Activated naive CD4-positive, alpha-beta T cell treated with anti-CD3 and anti-CD28 coated beads, Interleukin-2, amount 10 ng/mL, durations not matched to agents 7 days and 5 days (primary cell): ENCODE data around the gene PTPRS.

ENCODE experiments used
- CTCF ChIA-PET: fragments of 350-600 bp; sonication (Branson Sonifier 250); formaldehyde crosslinking; loops from one replicate; lab custom pipeline; 2021; ENCODE audit warnings: antibody characterized with exemption; lab: Charles Lee
- DNase-seq: peaks from one replicate; pipeline ENCODE4 v3.0.0-alpha.2; 2020
- H3K27ac Mint-ChIP-seq: one replicate; pipeline ENCODE4 v1.8.0; 2021; ENCODE audit warnings: mild to moderate bottlenecking, moderate library complexity, mixed read lengths
- H3K27me3 Mint-ChIP-seq: one replicate; pipeline ENCODE4 v1.8.0; 2021; ENCODE audit warnings: mild to moderate bottlenecking, mixed read lengths
- H3K36me3 Mint-ChIP-seq: one replicate; pipeline ENCODE4 v1.8.0; 2021; ENCODE audit warnings: mixed read lengths
- H3K4me1 Mint-ChIP-seq: one replicate; pipeline ENCODE4 v1.8.0; 2021; ENCODE audit warnings: mixed read lengths
- H3K4me3 Mint-ChIP-seq: one replicate; pipeline ENCODE4 v1.8.0; 2021; ENCODE audit warnings: mild to moderate bottlenecking, moderate library complexity, mixed read lengths
- H3K9me3 Mint-ChIP-seq: one replicate; pipeline ENCODE4 v1.8.0; 2021; ENCODE audit warnings: mixed read lengths

The PTPRS gene

DNA sequence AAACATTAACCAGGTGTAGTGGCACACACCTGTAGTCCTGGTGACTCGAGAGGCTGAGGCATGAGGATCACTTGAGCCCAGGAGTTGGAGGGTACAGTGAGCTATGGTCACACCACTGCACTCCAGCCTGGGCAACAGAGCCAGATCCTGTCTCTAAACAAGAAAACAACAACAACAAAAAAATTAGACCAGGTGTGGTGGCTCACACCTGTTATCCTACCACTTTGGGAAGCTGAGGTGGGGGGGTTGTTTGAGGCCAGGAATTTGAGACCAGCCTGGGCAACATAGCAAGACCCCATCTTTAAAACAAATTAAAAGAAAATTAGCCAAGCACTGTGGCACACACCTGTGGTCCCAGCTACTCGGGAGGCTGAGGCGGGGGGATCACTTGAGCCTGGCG lies 20.8 kb upstream of the PTPRS start:
- H3K9me3 Mint-ChIP-seq, result no peaks in the 10 kb centered on the region
- H3K27ac Mint-ChIP-seq, result no peak overlapping the region
- CTCF ChIA-PET, result no interaction called here
- no peaks in the 10 kb centered on the region for H3K4me1 Mint-ChIP-seq
- no peaks in the 10 kb centered on the region for H3K36me3 Mint-ChIP-seq
- H3K4me3 Mint-ChIP-seq, result no peak overlapping the region
- H3K27me3 Mint-ChIP-seq, result no peaks in the 10 kb centered on the region
- DNase-seq, result no peak

DNA sequence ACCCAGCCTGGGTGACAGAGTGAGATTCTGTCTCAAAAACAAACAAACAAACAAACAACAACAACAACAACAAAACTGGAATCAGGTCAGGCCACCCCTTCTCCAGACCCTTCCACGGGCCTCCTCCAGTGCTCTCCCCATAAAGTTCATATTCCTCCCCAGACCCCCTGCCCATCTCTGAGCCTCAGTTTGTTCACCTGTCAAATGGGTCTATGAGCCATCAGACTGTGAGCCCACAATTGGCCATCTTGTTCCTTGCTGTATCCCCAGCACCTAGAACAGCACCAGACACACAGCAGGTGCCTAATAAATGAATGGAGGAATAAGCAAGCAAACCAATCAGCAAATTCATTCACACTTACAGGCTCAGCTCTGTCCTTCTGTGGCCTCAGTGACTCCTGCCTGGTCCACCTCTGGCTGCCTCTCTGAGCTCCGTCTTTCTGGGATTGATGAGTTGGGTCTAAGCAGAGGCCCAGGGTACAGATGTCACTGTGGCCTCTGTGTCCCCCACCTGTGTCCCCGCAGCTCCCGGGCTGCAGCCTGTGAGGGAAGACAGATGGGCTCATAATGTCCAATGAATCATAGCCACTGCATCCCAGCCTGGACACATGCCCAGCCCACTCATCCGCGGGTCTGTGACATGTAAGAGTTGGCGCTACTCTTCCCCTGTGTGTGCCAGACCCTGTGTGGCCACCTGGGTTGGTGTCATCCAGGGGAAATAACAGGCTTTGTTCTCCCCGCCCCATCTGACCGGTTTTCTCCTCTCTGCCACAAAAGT lies 19.6 kb upstream of the PTPRS start:
- Mint-ChIP-seq H3K4me3 (no peak overlapping the region), H3K36me3 (no peaks in the 10 kb centered on the region), H3K27ac (no peak overlapping the region), H3K27me3 (no peaks in the 10 kb centered on the region), H3K9me3 (no peaks in the 10 kb centered on the region), H3K4me1 (no peaks in the 10 kb centered on the region)
- no peak for DNase-seq
- CTCF ChIA-PET, result no interaction called here

DNA sequence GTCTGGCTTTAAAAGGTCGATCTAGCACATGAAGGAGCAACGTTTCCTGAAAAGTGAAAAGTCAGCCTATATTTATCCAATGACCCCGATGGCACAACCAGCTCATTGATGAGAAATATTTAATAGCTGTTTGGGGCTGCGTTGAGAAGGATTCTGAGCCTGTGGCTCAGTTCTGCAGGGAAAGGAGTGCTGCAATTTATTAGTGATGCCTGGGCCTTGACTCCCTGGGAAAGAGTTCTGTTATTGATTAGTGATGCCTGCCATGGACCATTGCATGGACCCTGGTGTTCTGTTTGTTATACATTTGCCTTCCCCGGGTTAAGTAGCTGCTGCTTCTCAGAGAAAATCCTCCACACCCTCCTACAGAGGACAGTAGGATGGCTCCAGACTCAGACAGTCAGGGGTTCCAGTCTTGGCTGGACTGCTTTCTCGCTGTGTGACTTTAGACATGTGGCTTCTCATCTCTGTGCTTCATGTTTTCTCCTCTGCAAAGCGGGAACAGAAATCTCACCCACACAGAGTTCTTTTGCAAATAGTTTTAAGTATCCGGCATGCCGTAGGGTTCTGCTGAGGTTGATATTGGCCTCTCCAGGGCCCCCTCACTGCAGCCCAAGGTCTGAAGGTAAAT lies 17.7 kb upstream of the PTPRS start:
- CTCF ChIA-PET, result no interaction called here
- Mint-ChIP-seq H3K9me3 (no peaks in the 10 kb centered on the region), H3K27me3 (peaks cover 5% of the 10 kb centered on the region), H3K4me1 (no peaks in the 10 kb centered on the region), H3K36me3 (no peaks in the 10 kb centered on the region), H3K27ac (no peak overlapping the region), H3K4me3 (no peak overlapping the region)
- no peak for DNase-seq

DNA sequence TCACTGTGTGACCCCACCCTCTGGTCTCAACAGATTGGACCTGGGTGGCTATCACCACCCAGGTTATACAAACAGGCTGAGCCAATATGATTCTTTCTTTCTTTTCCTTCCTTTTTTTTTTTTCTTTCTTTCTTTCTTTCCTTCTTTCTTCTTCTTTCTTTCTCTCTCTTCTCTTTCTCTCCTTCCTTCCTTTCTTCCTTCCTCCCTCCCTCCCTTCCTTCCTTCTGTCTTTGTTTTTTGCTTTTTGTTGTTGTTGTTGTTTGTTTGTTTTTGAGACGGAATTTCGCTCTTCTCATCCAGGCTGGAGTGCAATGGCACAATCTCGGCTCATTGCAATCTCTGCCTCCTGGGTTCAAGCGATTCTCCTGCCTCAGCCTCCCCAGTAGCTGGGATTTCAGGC lies 17.0 kb upstream of the PTPRS start:
- H3K27me3 Mint-ChIP-seq, result peaks cover 5% of the 10 kb centered on the region
- no peaks in the 10 kb centered on the region for H3K9me3 Mint-ChIP-seq
- no peak for DNase-seq
- no peaks in the 10 kb centered on the region for H3K4me1 Mint-ChIP-seq
- no peak overlapping the region for H3K4me3 Mint-ChIP-seq
- no peaks in the 10 kb centered on the region for H3K36me3 Mint-ChIP-seq
- CTCF ChIA-PET, result no interaction called here
- no peak overlapping the region for H3K27ac Mint-ChIP-seq

DNA sequence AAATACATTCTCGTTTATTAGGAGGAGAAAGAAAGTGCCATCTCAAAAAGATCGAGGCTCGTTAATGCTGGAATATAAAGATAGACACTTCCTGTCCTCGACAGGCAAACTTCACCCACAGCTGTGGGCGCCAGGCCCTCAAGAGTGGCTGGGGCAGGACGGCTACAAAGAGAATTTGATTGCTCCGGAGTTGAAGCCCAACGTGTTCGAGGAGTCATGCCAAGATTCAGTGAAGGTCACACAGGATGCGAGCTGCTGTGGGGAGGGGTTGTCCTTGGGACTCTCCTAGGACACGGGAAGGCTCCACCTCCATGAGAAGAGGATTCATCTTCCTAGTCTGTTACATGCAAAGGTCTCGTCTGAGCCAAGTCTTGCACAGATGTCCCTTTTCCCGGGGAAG lies 16.3 kb upstream of the PTPRS start:
- Mint-ChIP-seq H3K27me3 (peaks cover 8% of the 10 kb centered on the region), H3K36me3 (no peaks in the 10 kb centered on the region), H3K4me3 (no peak overlapping the region), H3K27ac (no peak overlapping the region), H3K4me1 (no peaks in the 10 kb centered on the region), H3K9me3 (no peaks in the 10 kb centered on the region)
- CTCF ChIA-PET, result no interaction called here
- no peak for DNase-seq

DNA sequence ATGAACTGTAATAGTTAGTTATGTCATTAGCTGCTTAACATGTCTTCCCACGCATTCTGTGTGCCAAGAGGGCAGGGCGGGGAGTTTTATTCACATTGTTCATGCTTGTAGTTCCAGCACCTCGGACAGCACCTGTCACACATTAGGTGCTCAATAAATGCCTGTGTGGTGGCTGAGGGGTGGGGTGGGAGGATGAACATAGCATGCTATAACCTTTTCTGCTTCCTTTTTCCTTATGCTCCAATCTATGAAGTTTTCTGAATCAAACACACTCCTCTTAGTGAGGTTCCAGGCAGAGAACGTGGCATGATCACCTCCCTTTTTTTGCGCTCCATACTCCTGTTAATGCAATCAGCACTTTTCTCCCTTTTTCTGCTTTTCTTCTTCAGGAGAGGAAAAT lies 15.8 kb upstream of the PTPRS start:
- H3K4me1 Mint-ChIP-seq, result no peaks in the 10 kb centered on the region
- no peak for DNase-seq
- peaks cover 10% of the 10 kb centered on the region for H3K27me3 Mint-ChIP-seq
- H3K4me3 Mint-ChIP-seq, result no peak overlapping the region
- no peaks in the 10 kb centered on the region for H3K36me3 Mint-ChIP-seq
- no peaks in the 10 kb centered on the region for H3K9me3 Mint-ChIP-seq
- no peak overlapping the region for H3K27ac Mint-ChIP-seq
- CTCF ChIA-PET, result no interaction called here

DNA sequence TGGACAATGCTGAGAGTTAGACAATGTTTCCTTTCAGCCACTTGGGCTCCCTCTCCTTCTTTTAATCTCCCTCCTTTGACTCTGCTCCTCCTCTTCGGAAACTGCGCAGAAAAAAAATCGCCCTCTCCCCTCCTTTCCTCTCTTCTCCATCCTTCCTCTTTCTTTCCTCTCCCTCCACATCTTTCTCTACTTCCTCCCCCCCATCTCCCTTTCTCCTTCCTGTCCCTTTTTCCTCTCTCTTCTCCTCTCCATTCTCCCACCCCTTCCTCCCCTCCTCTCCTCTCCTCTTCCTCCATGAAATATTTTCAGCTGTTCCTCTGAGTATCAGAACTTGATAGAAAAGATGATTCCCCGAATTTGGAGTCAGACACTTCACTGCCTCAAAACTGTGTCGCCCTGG lies 15.1 kb upstream of the PTPRS start:
- DNase-seq, result no peak
- no peaks in the 10 kb centered on the region for H3K36me3 Mint-ChIP-seq
- no peak overlapping the region for H3K27ac Mint-ChIP-seq
- H3K4me1 Mint-ChIP-seq, result no peaks in the 10 kb centered on the region
- no peak overlapping the region for H3K4me3 Mint-ChIP-seq
- H3K9me3 Mint-ChIP-seq, result no peaks in the 10 kb centered on the region
- CTCF ChIA-PET, result no interaction called here
- peaks cover 10% of the 10 kb centered on the region for H3K27me3 Mint-ChIP-seq

DNA sequence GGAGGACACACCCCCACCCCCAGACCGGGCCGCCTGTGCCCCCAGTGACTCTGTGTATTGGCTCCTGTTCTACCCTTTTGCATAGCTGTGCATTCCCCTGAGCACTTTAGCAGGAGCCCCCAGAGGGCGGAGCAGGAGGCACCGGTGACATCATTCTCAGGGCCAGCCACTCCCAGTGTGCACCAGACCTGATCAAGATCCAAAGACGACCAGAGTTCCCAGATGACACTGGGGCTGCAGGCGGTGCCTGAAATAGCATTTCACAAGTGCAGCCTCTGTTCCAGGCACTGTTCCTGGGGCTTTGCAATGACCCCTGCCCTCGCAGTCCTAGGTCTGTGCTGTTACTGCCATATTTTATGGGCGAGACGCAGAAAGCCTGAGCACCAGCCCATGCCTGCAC lies 14.5 kb upstream of the PTPRS start:
- Mint-ChIP-seq H3K27me3 (peaks cover 10% of the 10 kb centered on the region), H3K36me3 (no peaks in the 10 kb centered on the region), H3K4me3 (no peak overlapping the region), H3K9me3 (no peaks in the 10 kb centered on the region), H3K27ac (no peak overlapping the region), H3K4me1 (no peaks in the 10 kb centered on the region)
- CTCF ChIA-PET, result no interaction called here
- no peak for DNase-seq

DNA sequence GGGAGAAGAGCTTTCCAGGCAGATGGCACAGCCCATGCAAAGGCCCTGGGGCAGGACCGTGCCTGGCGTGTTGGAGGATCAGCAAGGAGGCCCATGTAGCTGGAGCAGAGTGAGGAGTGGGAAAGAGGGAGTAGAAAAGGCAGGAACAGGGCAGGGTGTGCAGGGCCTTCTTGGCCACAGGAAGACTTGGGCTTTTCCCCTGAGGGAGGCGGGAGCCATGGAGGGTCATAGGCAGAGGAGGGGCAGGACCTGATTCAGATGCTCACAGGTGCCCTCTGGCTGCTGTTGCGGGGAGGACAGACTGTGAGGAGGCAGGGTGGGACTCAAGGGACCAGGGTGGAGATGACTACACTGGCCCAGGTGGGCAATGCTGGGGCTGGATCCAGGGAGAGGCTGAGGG lies 13.8 kb upstream of the PTPRS start:
- no peaks in the 10 kb centered on the region for H3K36me3 Mint-ChIP-seq
- peaks cover 10% of the 10 kb centered on the region for H3K27me3 Mint-ChIP-seq
- no peak overlapping the region for H3K27ac Mint-ChIP-seq
- no peaks in the 10 kb centered on the region for H3K9me3 Mint-ChIP-seq
- H3K4me1 Mint-ChIP-seq, result no peaks in the 10 kb centered on the region
- CTCF ChIA-PET, result interaction anchor here (0.6 kb wide), 1 partner anchor 613 kb away, joined by 3 read pairs; no protein-coding TSS in a partner anchor
- no peak for DNase-seq
- no peak overlapping the region for H3K4me3 Mint-ChIP-seq

DNA sequence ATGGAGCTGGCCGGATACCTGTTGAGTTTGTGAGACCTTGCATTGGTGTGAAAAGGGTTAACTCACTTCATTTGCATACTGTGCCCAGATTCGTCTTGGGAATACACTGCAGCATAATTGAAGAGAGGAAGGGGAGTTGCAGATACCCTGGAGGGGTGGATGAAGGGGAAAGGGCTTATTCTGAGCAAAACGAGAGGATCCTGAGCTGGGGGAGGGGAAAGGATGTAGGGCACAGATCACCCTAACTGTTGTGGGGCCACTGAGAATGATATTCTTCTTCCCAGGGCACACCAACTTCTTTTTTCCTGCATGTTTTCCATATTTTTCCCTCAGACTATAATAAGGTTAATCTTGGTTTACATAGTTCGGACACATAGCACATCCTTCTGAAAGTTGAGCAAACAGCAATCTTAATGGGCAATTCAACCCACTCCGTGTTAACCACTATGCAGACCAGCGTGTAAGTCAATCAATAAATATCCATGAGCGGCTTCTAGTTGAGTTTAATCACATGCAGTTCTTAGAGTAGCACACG lies 11.7 kb upstream of the PTPRS start:
- Mint-ChIP-seq H3K4me3 (no peak overlapping the region), H3K4me1 (no peaks in the 10 kb centered on the region), H3K27ac (no peak overlapping the region), H3K27me3 (peaks cover 10% of the 10 kb centered on the region), H3K36me3 (no peaks in the 10 kb centered on the region), H3K9me3 (no peaks in the 10 kb centered on the region)
- CTCF ChIA-PET, result no interaction called here
- DNase-seq, result no peak

DNA sequence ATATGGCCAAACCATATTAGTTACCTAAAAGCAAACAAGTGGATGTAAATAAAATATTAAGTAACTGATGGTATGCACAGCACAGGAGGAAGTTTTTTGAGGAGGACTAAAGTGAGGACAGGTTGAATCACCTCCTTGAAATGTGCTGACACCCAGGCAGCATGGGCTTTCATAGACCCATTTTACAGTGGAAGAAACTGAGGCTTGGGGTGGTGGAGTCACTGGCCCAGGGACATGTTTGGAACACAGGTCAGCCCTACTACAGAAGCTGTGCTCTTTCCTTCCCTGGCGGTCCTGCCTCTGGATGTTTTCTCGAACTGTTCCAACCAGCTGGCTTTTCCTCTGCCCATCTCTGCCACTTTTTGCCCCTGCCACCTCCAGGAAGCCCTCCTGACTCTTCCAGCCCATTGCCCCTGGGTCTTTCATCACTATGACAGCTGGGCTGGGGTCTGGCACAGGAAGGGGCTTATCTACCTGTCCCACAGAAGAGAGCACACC lies 11.2 kb upstream of the PTPRS start:
- no peaks in the 10 kb centered on the region for H3K9me3 Mint-ChIP-seq
- H3K4me3 Mint-ChIP-seq, result no peak overlapping the region
- no peak overlapping the region for H3K27ac Mint-ChIP-seq
- no peaks in the 10 kb centered on the region for H3K36me3 Mint-ChIP-seq
- no peak for DNase-seq
- CTCF ChIA-PET, result no interaction called here
- peaks cover 10% of the 10 kb centered on the region for H3K27me3 Mint-ChIP-seq
- no peaks in the 10 kb centered on the region for H3K4me1 Mint-ChIP-seq

DNA sequence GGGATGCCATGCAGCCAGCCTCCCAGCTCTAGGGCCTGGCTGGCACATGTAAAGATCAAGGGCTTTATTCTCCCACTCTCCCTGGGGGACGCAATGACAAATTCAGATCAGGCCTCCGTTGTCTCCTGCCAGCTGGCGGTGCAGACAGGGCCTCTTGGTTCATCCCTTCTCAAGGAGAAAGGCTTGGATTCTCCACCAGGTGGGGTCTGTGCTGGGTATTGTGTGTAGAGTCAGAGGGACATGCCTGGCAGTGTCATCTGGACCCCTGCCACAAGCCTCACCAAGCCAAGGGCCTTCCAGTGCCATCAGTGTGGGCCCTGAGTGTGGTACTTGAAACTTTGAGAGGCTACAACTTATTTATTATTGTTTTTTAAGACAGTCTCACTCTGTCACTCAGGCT lies 8.4 kb upstream of the PTPRS start:
- no peak overlapping the region for H3K4me3 Mint-ChIP-seq
- H3K4me1 Mint-ChIP-seq, result no peaks in the 10 kb centered on the region
- no peak overlapping the region for H3K27ac Mint-ChIP-seq
- CTCF ChIA-PET, result no interaction called here
- DNase-seq, result no peak
- H3K27me3 Mint-ChIP-seq, result peaks cover 16% of the 10 kb centered on the region
- no peaks in the 10 kb centered on the region for H3K9me3 Mint-ChIP-seq
- H3K36me3 Mint-ChIP-seq, result no peaks in the 10 kb centered on the region

DNA sequence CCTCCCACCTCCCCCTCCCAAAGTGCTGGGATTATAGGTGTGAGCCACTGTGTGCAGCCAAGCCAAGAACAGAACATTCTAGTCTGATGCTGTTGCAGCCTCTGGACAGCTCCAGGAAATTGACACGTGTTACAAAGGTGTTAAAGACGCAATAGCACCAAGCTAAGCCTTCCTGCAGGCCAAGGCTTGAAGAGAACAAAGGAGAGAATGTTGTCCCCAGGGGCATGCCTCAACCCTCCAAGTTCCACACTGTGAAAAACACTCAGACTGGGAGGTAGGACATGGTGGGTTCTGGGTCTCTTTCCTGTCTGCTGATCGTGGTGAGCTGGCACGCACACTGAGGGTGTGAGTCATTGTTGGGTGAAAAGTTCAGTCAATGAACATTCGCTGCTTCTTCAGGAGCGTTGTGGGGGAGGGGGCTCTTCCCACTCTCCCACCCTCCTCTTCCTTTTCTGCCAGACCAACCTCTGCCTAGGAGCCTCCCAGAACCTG lies 5.3 kb upstream of the PTPRS start:
- CTCF ChIA-PET, result no interaction called here
- Mint-ChIP-seq H3K4me3 (no peak overlapping the region), H3K27me3 (peaks cover 28% of the 10 kb centered on the region), H3K27ac (no peak overlapping the region), H3K36me3 (no peaks in the 10 kb centered on the region), H3K4me1 (peaks cover 3% of the 10 kb centered on the region), H3K9me3 (no peaks in the 10 kb centered on the region)
- DNase-seq, result no peak

DNA sequence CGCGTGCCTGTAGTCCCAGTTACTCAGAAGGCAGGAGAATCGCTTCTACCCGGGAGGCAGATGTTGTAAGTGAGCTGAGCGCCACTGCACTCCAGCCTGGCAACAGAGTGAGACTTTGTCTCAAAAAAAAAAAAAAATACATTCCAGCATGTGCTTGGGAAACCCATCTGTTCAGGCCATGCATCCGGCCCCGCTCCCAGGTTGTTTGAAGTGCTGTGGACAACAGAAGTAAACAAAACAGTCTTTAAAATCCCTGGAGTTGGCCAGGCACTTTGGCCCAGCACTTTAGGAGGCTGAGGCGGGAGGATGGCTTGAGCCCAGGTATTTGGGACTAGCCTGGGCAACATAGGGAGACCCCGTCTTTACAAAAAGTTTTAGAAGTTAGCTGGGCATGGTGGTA lies 3.2 kb upstream of the PTPRS start:
- H3K4me1 Mint-ChIP-seq, result peaks cover 10% of the 10 kb centered on the region
- H3K27ac Mint-ChIP-seq, result no peak overlapping the region
- no peaks in the 10 kb centered on the region for H3K36me3 Mint-ChIP-seq
- H3K9me3 Mint-ChIP-seq, result no peaks in the 10 kb centered on the region
- peaks cover 46% of the 10 kb centered on the region for H3K27me3 Mint-ChIP-seq
- no peak for DNase-seq
- CTCF ChIA-PET, result interaction anchor here (0.7 kb wide), 1 partner anchor 451 kb away, joined by 3 read pairs; no protein-coding TSS in a partner anchor
- no peak overlapping the region for H3K4me3 Mint-ChIP-seq
